IMR-90 (cell line): ENCODE measurements around the gene LYZL1. TPM values are rescaled to one million over a fixed set of nuclear protein-coding genes. Genes with fewer than 3 reads are reported as not detected.

Experiments used
- ATAC-seq: fragments of 200-7000 bp; cut with Tn5 transposase; 2 replicates; pipeline ENCODE4 v1.9.1; 2020; ENCODE audit warnings: low read depth, mild to moderate bottlenecking, moderate library complexity
- BruUV-seq: library from RNA; stranded (reverse); fragments of 400-500 nt; replicated peaks from 2 replicates; lab custom pipeline; 2021; lab: Mats Ljungman, UMichigan
- CTCF ChIA-PET: fragments of 300-600 bp; formaldehyde crosslinking; extraction: SDS; loops from one replicate; lab custom pipeline; 2021; ENCODE audit warnings: antibody characterized with exemption; lab: Yijun Ruan, JAX
- POLR2A ChIA-PET: fragments of 300-600 bp; sonication (Branson Sonifier 250); formaldehyde crosslinking; loops from one replicate; lab custom pipeline; 2022; ENCODE audit warnings: antibody characterized with exemption; ENCODE audit not compliant: unreplicated experiment; lab: Charles Lee
- DNase-seq: peaks from one replicate; pipeline ENCODE4 v3.0.0; 2013
- H2AFZ ChIP-seq: replicated peaks from 2 replicates; pipeline ENCODE3; 2013; ENCODE audit warnings: low read length, mild to moderate bottlenecking; ENCODE audit not compliant: poor library complexity
- H2AK5ac ChIP-seq: 2 replicates; pipeline ENCODE4 v1.6.1; 2013; ENCODE audit warnings: low read depth, low read length, inconsistent platforms
- H2AK9ac ChIP-seq: replicated peaks from 2 replicates; pipeline ENCODE3; 2013; ENCODE audit warnings: mild to moderate bottlenecking, low read depth, low read length, moderate library complexity; ENCODE audit not compliant: poor library complexity
- H2BK120ac ChIP-seq: 2 replicates; pipeline ENCODE4 v1.6.1; 2013; ENCODE audit warnings: low read depth, low read length, inconsistent platforms
- H2BK15ac ChIP-seq: 3 replicates; pipeline ENCODE4 v1.6.1; 2013; ENCODE audit warnings: low read depth, low read length, inconsistent platforms
- H2BK20ac ChIP-seq: 2 replicates; pipeline ENCODE4 v1.6.1; 2013; ENCODE audit warnings: low read depth, mild to moderate bottlenecking, inconsistent platforms, low read length, moderate library complexity
- H2BK5ac ChIP-seq: 2 replicates; pipeline ENCODE4 v1.6.1; 2013; ENCODE audit warnings: mild to moderate bottlenecking, low read depth, low read length, inconsistent platforms; ENCODE audit not compliant: poor library complexity, severe bottlenecking
- H3K14ac ChIP-seq: replicated peaks from 2 replicates; pipeline ENCODE4 v1.6.1; 2013; ENCODE audit warnings: low read depth, low read length, inconsistent platforms
- H3K18ac ChIP-seq: 2 replicates; pipeline ENCODE4 v1.6.1; 2013; ENCODE audit warnings: low read depth, low read length, control low read depth
- H3K23ac ChIP-seq: 2 replicates; pipeline ENCODE4 v1.6.1; 2013; ENCODE audit warnings: low read depth, low read length, inconsistent platforms
- H3K27ac ChIP-seq: 2 replicates; pipeline ENCODE4 v1.5.1; 2013; ENCODE audit warnings: mild to moderate bottlenecking, control low read depth, low read length; ENCODE audit not compliant: insufficient read depth
- H3K27me3 ChIP-seq: 2 replicates; pipeline ENCODE4 v1.6.1; 2013; ENCODE audit warnings: low read length; ENCODE audit not compliant: control insufficient read depth, insufficient read depth
- H3K36me3 ChIP-seq: 2 replicates; pipeline ENCODE4 v1.6.1; 2013; ENCODE audit warnings: low read length, mixed read lengths; ENCODE audit not compliant: control insufficient read depth, insufficient read depth
- H3K4ac ChIP-seq: 2 replicates; pipeline ENCODE4 v1.6.1; 2013; ENCODE audit warnings: low read depth, low read length, inconsistent platforms
- H3K4me1 ChIP-seq: 2 replicates; pipeline ENCODE4 v1.6.1; 2013; ENCODE audit warnings: low read length, mixed read lengths; ENCODE audit not compliant: control insufficient read depth, insufficient read depth
- H3K4me2 ChIP-seq: 2 replicates; pipeline ENCODE4 v1.6.1; 2013; ENCODE audit warnings: low read depth, mild to moderate bottlenecking, control low read depth, low read length, moderate library complexity
- H3K4me3 ChIP-seq: 2 replicates; pipeline ENCODE4 v1.5.1; 2013; ENCODE audit warnings: low read depth, mild to moderate bottlenecking, control low read depth, low read length, moderate library complexity; ENCODE audit not compliant: insufficient read depth
- H3K56ac ChIP-seq: 2 replicates; pipeline ENCODE4 v1.6.1; 2013; ENCODE audit warnings: low read length, inconsistent platforms; ENCODE audit not compliant: insufficient read depth; ENCODE audit errors: extremely low read depth
- H3K79me1 ChIP-seq, 2 experiments: 2 replicates each; pipeline ENCODE4 v1.6.1; 2013; ENCODE audit warnings: low read length in 2 of 2, inconsistent platforms in 1 of 2, low read depth in 1 of 2
- H3K9ac ChIP-seq: 2 replicates; pipeline ENCODE4 v1.6.1; 2013; ENCODE audit warnings: low read depth, low read length, control low read depth
- H3K9me1 ChIP-seq: 2 replicates; pipeline ENCODE4 v1.6.1; 2013; ENCODE audit warnings: low read length, inconsistent platforms; ENCODE audit not compliant: insufficient read depth
- H3K9me3 ChIP-seq: 2 replicates; pipeline ENCODE4 v1.6.1; 2013; ENCODE audit warnings: low read length; ENCODE audit not compliant: control insufficient read depth, insufficient read depth
- H4K20me1 ChIP-seq: 2 replicates; pipeline ENCODE4 v1.6.1; 2013; ENCODE audit warnings: low read length, inconsistent platforms; ENCODE audit not compliant: insufficient read depth
- H4K5ac ChIP-seq: 2 replicates; pipeline ENCODE4 v1.6.1; 2013; ENCODE audit warnings: mild to moderate bottlenecking, low read depth, low read length, control low read depth
- H4K8ac ChIP-seq, 2 experiments: 2 replicates each; pipeline ENCODE4 v1.6.1; 2013; ENCODE audit warnings: low read depth in 2 of 2, low read length in 2 of 2, control low read depth in 1 of 2, inconsistent platforms in 1 of 2
- H4K91ac ChIP-seq: 2 replicates; pipeline ENCODE4 v1.6.1; 2013; ENCODE audit warnings: low read depth, low read length, inconsistent platforms; ENCODE audit not compliant: insufficient read depth
- BHLHE40 ChIP-seq: fragments of 150-350 bp; IDR thresholded peaks from 2 replicates; pipeline ENCODE4 v1.6.1; 2016; ENCODE audit warnings: mild to moderate bottlenecking, low read depth, low read length
- CTCF ChIP-seq: conservative IDR thresholded peaks from 2 replicates; pipeline ENCODE4 v1.5.1; 2012; ENCODE audit warnings: mild to moderate bottlenecking, low read depth, low read length, improper control_type of control experiment
- FOS ChIP-seq: fragments of 150-350 bp; IDR thresholded peaks from 2 replicates; pipeline ENCODE4 v1.6.1; 2016; ENCODE audit warnings: low read depth, low read length
- MAZ ChIP-seq: IDR thresholded peaks from 2 replicates; pipeline ENCODE4 v1.6.1; 2012; ENCODE audit warnings: low read depth, mild to moderate bottlenecking, low read length, improper control_type of control experiment, moderate library complexity, borderline replicate concordance
- POLR2A ChIP-seq: IDR thresholded peaks from 2 replicates; pipeline ENCODE4 v1.6.1; 2012; ENCODE audit warnings: mild to moderate bottlenecking, low read depth, low read length
- RAD21 ChIP-seq: IDR thresholded peaks from 2 replicates; pipeline ENCODE4 v1.6.1; 2012; ENCODE audit warnings: low read length, improper control_type of control experiment
- RCOR1 ChIP-seq: IDR thresholded peaks from 2 replicates; pipeline ENCODE4 v1.6.1; 2012; ENCODE audit warnings: mild to moderate bottlenecking, low read length, improper control_type of control experiment; ENCODE audit not compliant: insufficient replicate concordance
- RFX5 ChIP-seq: IDR thresholded peaks from 2 replicates; pipeline ENCODE4 v1.8.0; 2012; ENCODE audit warnings: low read depth, mild to moderate bottlenecking, low read length, moderate library complexity
- SMC3 ChIP-seq: fragments of 150-350 bp; IDR thresholded peaks from 2 replicates; pipeline ENCODE4 v1.6.1; 2016; ENCODE audit warnings: low read depth, mild to moderate bottlenecking, antibody characterized with exemption, low read length, moderate library complexity
- USF2 ChIP-seq: fragments of 150-350 bp; IDR thresholded peaks from 2 replicates; pipeline ENCODE4 v1.6.1; 2017; ENCODE audit warnings: mild to moderate bottlenecking, antibody characterized with exemption, low read length, low read depth
- WGBS, 2 experiments: methylation state at CpG; one replicate each; pipeline versions ENCODE4 v1.1.5 to v1.1.7; 2013; ENCODE audit warnings: missing lambda C conversion rate in 2 of 2; ENCODE audit not compliant: insufficient read length in 1 of 2; ENCODE audit errors: extremely low coverage in 2 of 2; 5-methylcytosine and 5-hydroxymethylcytosine counted together
- dilution Hi-C: fragments of 300-500 bp; cut with HindIII; formaldehyde crosslinking; loops from one replicate; pipeline ENCODE4 v1.14.3; 2018; ENCODE audit warnings: low sequenced_read_pairs; ENCODE audit not compliant: unreplicated experiment
- in situ Hi-C: fragments of 300-500 bp; cut with MboI; formaldehyde crosslinking; loops from 3 replicates; pipeline ENCODE4 v1.14.3; 2019; ENCODE audit warnings: low sequenced_read_pairs, inconsistent platforms, mixed read lengths
- intact Hi-C: fragments of 100-400 bp; cut with micrococcal nuclease; formaldehyde crosslinking; loops from 2 replicates; pipeline ENCODE4 v1.10.0; 2022
- polyA plus RNA-seq, 3 experiments: library from polyadenylated mRNA; depleted of rRNA; stranded (reverse); fragments of >200 nt; gene quantifications; 2 replicates each; pipeline ENCODE4 v1.2.3, GENCODE V29; 2012; ENCODE audit warnings: low replicate concordance in 1 of 3
- total RNA-seq: library from RNA; depleted of rRNA; stranded (reverse); fragments of >200 nt; gene quantifications from 2 replicates; pipeline ENCODE4 v1.2.3, GENCODE V29; 2012

The LYZL1 gene
- total and polyA plus RNA-seq, 2 of the 4 experiments (the other 2 are of a cell fraction): not detected

DNA sequence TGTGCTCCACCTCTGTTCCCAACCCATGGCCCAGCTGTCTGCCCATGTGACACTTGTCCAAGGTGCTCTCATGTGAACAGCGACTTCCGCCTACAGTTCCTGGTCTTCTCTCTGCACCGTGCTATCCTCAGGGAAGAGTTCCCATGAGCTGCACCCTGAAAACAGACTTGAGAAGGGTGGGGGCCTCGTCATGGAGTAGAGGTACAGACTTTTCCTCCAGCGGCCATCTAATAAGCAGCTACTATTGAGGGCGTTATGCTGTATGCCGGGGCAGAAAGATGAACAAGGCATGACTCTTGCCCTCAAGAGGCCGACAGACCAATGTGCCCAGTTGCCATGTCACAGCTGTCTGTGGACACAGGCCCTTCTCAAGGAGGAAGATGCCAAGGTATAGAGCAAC is 25.4 kb upstream of the LYZL1 start:
- intact Hi-C loops: no loop called here

More for the DNA sequence above, 25.4 kb upstream of the LYZL1 start:
- Histone ChIP-seq H2AFZ (no peak overlapping the region), H3K9me1 (no peaks in the 10 kb centered on the region), H4K8ac (no peak overlapping the region), H3K79me1 (no peaks in the 10 kb centered on the region), H3K27ac (no peak overlapping the region), H4K91ac (no peak overlapping the region), H2BK15ac (no peak overlapping the region), H4K5ac (no peak overlapping the region), H3K4me2 (no peak overlapping the region), H2AK5ac (no peak overlapping the region), H3K4ac (no peak overlapping the region), H2AK9ac (no peak overlapping the region), H3K9ac (no peak overlapping the region), H3K36me3 (no peaks in the 10 kb centered on the region), H2BK5ac (no peak overlapping the region), H3K4me3 (no peak overlapping the region), H2BK20ac (no peak overlapping the region), H3K27me3 (peaks cover 28% of the 10 kb centered on the region), H3K56ac (no peak overlapping the region), H3K18ac (no peak overlapping the region), H3K9me3 (peaks cover 2% of the 10 kb centered on the region; the same call in 1 of the 2 replicates), H3K14ac (no peak overlapping the region), H3K23ac (no peak overlapping the region), H3K4me1 (no peaks in the 10 kb centered on the region), H2BK120ac (no peak overlapping the region), H4K20me1 (no peaks in the 10 kb centered on the region)
- no peak for ATAC-seq
- 64% methylated on average over 4 of the region's 8 CpGs; no CpG with 5 or more reads in 1 of the 2 experiments for WGBS, 2 experiments
- TF ChIP-seq RAD21 (no peak), USF2 (no peak), CTCF (no peak), SMC3 (no peak), BHLHE40 (no peak), RCOR1 (no peak), POLR2A (no peak), FOS (no peak), RFX5 (no peak), MAZ (no peak)
- dilution Hi-C loops (no loop called here), in situ Hi-C loops (no loop called here)
- DNase-seq: no peak
- POLR2A ChIA-PET: no interaction called here
- BruUV-seq: no TSS peak
- CTCF ChIA-PET: interaction anchor here (0.7 kb wide), 1 partner anchor 20 kb away, joined by 3 read pairs; no protein-coding TSS in a partner anchor
